Kidney epithelial cell (primary cell): ENCODE results near the gene MACROH2A2. TPM values are rescaled to one million over a fixed set of nuclear protein-coding genes. Genes with fewer than 3 reads are reported as not detected.

Experiments used
- DNase-seq: peaks from one replicate; pipeline ENCODE4 v3.0.0-alpha.2; 2010; ENCODE audit warnings: low read depth
- H3K27me3 ChIP-seq: 2 replicates; pipeline ENCODE4 v1.6.0; 2011; ENCODE audit warnings: low read length; ENCODE audit not compliant: control insufficient read depth, insufficient read depth
- H3K36me3 ChIP-seq: 2 replicates; pipeline ENCODE4 v1.5.1; 2011; ENCODE audit warnings: low read length; ENCODE audit not compliant: control insufficient read depth, insufficient read depth
- H3K4me3 ChIP-seq: 2 replicates; pipeline ENCODE4 v1.5.1; 2011; ENCODE audit warnings: low read depth, mild to moderate bottlenecking, control low read depth, low read length
- CTCF ChIP-seq: IDR thresholded peaks from 2 replicates; pipeline ENCODE4 v1.5.1; 2011; ENCODE audit warnings: mild to moderate bottlenecking, moderate library complexity, low read length, control low read depth, inconsistent platforms; ENCODE audit not compliant: insufficient read depth, poor library complexity, severe bottlenecking
- total RNA-seq: library from RNA; depleted of rRNA; stranded (reverse); fragments of >200 nt; gene quantifications from 2 replicates; pipeline ENCODE4 v1.2.3, GENCODE V29; 2015

MACROH2A2 gene
- total RNA-seq, 1 donor from 2014 or later: 77.9 TPM

DNA sequence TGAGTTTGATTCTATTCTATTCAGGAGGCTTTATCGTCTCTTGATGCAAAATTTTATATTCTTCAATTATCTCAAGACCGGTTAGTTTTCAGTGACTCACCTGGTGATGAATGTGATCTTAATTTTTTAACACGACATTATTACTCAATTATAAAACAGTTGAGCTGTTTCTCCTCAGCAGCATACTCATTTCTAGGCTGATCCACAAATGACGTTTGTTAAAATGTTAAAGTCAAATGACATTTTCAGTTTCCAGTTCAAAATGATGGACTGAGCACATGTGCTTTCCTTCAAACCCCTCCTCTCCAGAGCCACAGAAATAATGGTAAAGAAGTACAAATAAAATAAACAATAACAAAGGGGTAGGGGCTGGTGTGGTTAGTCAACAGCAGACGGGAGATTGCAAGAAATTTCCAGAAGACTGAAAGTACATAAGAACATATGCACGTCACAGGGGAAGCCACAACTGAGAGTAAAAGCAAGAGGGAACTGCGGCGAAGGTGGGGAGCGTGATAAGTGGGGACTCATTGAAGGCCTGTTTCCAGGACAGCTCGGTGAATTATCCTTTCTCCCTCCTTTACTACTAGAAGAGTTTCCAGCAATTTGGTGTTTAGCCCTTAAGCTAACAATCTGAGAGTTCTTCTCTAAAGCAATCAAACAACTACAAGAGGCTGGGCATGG lies 10.9 kb downstream of the MACROH2A2 start:
- Histone ChIP-seq H3K27me3 (no peaks in the 10 kb centered on the region), H3K36me3 (no peaks in the 10 kb centered on the region), H3K4me3 (no peak overlapping the region)
- no peak for TF ChIP-seq CTCF
- DNase-seq: no peak

DNA sequence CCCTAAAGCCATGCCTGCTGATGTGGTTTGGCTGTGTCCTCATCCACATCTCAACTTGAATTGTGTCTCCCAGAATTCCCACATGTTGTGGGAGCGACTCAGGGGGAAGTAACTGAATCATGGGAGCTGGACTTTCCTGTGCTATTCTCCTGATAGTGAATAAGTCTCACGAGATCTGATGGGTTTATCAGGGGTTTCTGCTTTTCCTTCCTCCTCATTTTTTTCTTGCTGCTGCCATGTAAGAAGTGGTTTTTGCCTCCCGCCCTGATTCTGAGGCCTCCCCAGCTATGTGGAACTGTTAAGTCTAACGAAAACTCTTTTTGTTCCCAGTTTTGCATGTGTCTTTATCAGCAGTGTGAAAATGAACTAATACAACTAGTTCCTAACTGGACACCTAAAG lies 11.8 kb downstream of the MACROH2A2 start:
- no peak for TF ChIP-seq CTCF
- H3K4me3 ChIP-seq: no peak overlapping the region
- no peak for DNase-seq
- no peaks in the 10 kb centered on the region for H3K27me3 ChIP-seq
- H3K36me3 ChIP-seq: no peaks in the 10 kb centered on the region

- no peak for DNase-seq
- no peak overlapping the region for H3K4me3 ChIP-seq
- no peaks in the 10 kb centered on the region for H3K27me3 ChIP-seq
- TF ChIP-seq CTCF: no peak
- no peaks in the 10 kb centered on the region for H3K36me3 ChIP-seq
Observed at GRCh38 chr10:70066190-70066589, 13.5 kb downstream of the MACROH2A2 start.

DNA sequence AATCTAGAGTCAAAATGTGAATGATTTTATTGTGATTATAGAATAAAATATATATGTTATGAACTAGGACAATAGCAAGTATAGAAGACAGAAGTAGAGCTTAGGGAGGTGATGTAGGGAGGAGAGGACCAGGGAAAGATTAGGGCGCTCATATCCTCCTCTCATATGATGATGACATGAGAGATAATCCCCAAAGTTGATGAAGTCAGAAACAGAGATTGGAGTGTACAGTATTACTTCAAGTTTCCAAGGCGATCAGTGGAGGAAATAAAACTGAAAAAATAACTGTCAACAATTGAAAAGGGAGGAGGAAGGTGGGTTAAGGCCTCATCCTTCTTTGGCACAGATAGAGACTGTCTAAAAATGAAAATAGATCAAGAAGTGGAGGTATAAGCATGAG lies 14.9 kb downstream of the MACROH2A2 start:
- Histone ChIP-seq H3K27me3 (no peaks in the 10 kb centered on the region), H3K4me3 (no peak overlapping the region), H3K36me3 (no peaks in the 10 kb centered on the region)
- TF ChIP-seq CTCF: no peak
- no peak for DNase-seq

DNA sequence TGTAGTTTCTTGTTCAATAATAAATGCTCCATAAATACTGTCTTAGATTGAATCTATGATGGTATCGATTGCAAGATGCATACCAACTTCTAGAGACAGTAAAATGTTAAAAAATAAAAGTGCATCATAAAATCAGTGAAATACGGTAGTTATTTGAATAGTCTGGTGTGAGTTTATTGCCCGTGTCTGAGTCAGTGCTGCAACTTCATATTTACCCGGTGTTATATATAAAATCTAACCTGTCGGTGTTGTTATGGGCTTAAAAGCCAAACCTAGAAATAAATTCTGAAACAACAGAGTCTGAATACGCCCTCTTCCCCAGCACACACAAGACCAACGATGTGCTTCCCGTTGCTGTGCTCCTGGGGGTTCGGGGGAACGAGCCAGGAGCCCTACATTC lies 16.3 kb downstream of the MACROH2A2 start:
- TF ChIP-seq CTCF: no peak
- Histone ChIP-seq H3K27me3 (no peaks in the 10 kb centered on the region), H3K4me3 (no peak overlapping the region), H3K36me3 (no peaks in the 10 kb centered on the region)
- no peak for DNase-seq

- no peak overlapping the region for H3K4me3 ChIP-seq
- DNase-seq: no peak
- H3K27me3 ChIP-seq: no peaks in the 10 kb centered on the region
- TF ChIP-seq CTCF: no peak
- H3K36me3 ChIP-seq: no peaks in the 10 kb centered on the region
Observed at GRCh38 chr10:70069346-70069745, 16.7 kb downstream of the MACROH2A2 start.
